Right lobe of liver (tissue), 6 donors: ENCODE measurements around the gene JUP. TPM values are rescaled to one million over a fixed set of nuclear protein-coding genes. Genes with fewer than 3 reads are reported as not detected.

Source experiments
- ATAC-seq, 4 donors: fragments of 200-7000 bp; cut with Tn5 transposase; one replicate each; pipeline ENCODE4 v1.9.1; 2020; ENCODE audit warnings: mild to moderate bottlenecking in 4 of 4, moderate library complexity in 4 of 4
- DNase-seq, 3 donors: peaks; one replicate each; pipeline ENCODE4 v3.0.0-alpha.2; 2020
- H3K27ac ChIP-seq, 3 donors: fragments of 200-600 bp; one replicate each; pipeline ENCODE4 v1.8.0; 2022
- H3K27me3 ChIP-seq, 2 donors: fragments of 200-600 bp; one replicate each; pipeline ENCODE4 v1.8.0; 2022
- H3K36me3 ChIP-seq, 4 donors: fragments of 200-600 bp; sonication (generic) in 1 of 4; one replicate each; pipeline versions ENCODE4 v1.5.1 to v1.8.0; 2017 to 2022; ENCODE audit warnings: control low read depth in 1 of 4
- H3K4me1 ChIP-seq, 4 donors: fragments of 200-600 bp; sonication (generic) in 1 of 4; one replicate each; pipeline versions ENCODE4 v1.5.1 to v1.8.0; 2017 to 2022; ENCODE audit warnings: control low read depth in 1 of 4
- H3K4me3 ChIP-seq, 3 donors: fragments of 200-600 bp; one replicate each; pipeline ENCODE4 v1.8.0; 2022
- H3K9me3 ChIP-seq, 4 donors: fragments of 200-600 bp; sonication (generic) in 1 of 4; one replicate each; pipeline versions ENCODE4 v1.5.1 to v1.8.0; 2017 to 2022; ENCODE audit warnings: control low read depth in 1 of 4
- CTCF ChIP-seq, 4 donors: fragments of 200-600 bp in 3 of 4; fragments of 450-650 bp in 1 of 4; IDR thresholded peaks; one replicate each; pipeline versions ENCODE4 v1.5.1 to v1.8.0; 2016 to 2022; ENCODE audit warnings: antibody characterized with exemption in 4 of 4, mild to moderate bottlenecking in 2 of 4
- POLR2A ChIP-seq: fragments of 450-650 bp; IDR thresholded peaks from one replicate; pipeline ENCODE4 v1.6.1; 2017; ENCODE audit warnings: antibody characterized with exemption, mild to moderate bottlenecking
- WGBS: methylation state at CpG from one replicate; pipeline ENCODE4 v1.1.6; 2018; ENCODE audit warnings: low coverage, low lambda C conversion rate; ENCODE audit not compliant: insufficient coverage; ENCODE audit errors: missing lambda C conversion rate; 5-methylcytosine and 5-hydroxymethylcytosine counted together
- intact Hi-C, 2 donors: fragments of 100-400 bp; cut with DNase I; formaldehyde crosslinking; loops; one replicate each; pipeline versions ENCODE4 v1.11.2 to v1.14.1; 2022
- total RNA-seq, 6 experiments: library from RNA; depleted of rRNA in 2 of 6; stranded (reverse); fragments of >200 nt in 2 of 6; fragmentation: NEBNext Ultra II Directional in 3 of 6; extraction: Animal tissue kit (Norgen Biotek cat#: 25700) in 3 of 6; gene quantifications; one replicate each; pipeline versions ENCODE4 v1.1.0 to v1.2.4, GENCODE V29; 2016 to 2023
- donor health status: DM: no; HTN: yes; CAD: no.
- donor health status: DM: no; HTN: no; CAD: no.
- donor health status: DM: no; HTN: no; CAD: no.
- donor health status: DM: no; HTN: yes; CAD: no.
- donor health status: DM: no; HTN: yes; CAD: no.

The JUP gene
- total RNA-seq, 6 experiments from 2014 or later = 54.3 to 74.8 (median 65.7) TPM

GRCh38 chr17:41762391-41762790, 24.1 kb downstream of the JUP start:
- 75% methylated on average over 6 of the region's 6 CpGs for WGBS
- no peak for ATAC-seq
- H3K27ac ChIP-seq = no peak overlapping the region

GRCh38 chr17:41760878-41761277, 25.6 kb downstream of the JUP start:
- H3K27me3 ChIP-seq = no peaks in the 10 kb centered on the region
- H3K27ac ChIP-seq = no peak overlapping the region
- no peak for DNase-seq
- no peak overlapping the region for H3K4me3 ChIP-seq
- TF ChIP-seq POLR2A (no peak), CTCF (IDR thresholded peaks at IDR 0.05) (no peak)
- H3K9me3 ChIP-seq = no peaks in the 10 kb centered on the region
- no peaks in the 10 kb centered on the region for H3K4me1 ChIP-seq
- WGBS = 96% methylated on average over 3 of the region's 6 CpGs
- intact Hi-C loops = no loop called here
- peaks cover 0 to 96% (median 53%) of the 10 kb centered on the region in 4 donors for H3K36me3 ChIP-seq
- ATAC-seq = no peak

More at GRCh38 chr17:41762391-41762790, 24.1 kb downstream of the JUP start:
- Histone ChIP-seq H3K9me3 (no peaks in the 10 kb centered on the region), H3K27me3 (no peaks in the 10 kb centered on the region), H3K4me3 (no peak overlapping the region), H3K36me3 (peaks cover 0 to 97% (median 53%) of the 10 kb centered on the region in 4 donors), H3K4me1 (no peaks in the 10 kb centered on the region)
- intact Hi-C loops = no loop called here
- DNase-seq = no peak
- TF ChIP-seq POLR2A = no peak

- TF ChIP-seq CTCF (IDR thresholded peaks at IDR 0.05) (no peak), POLR2A (no peak)
- Histone ChIP-seq H3K27ac (no peak overlapping the region), H3K4me3 (no peak overlapping the region), H3K36me3 (peaks cover 2 to 81% (median 47%) of the 10 kb centered on the region in 4 donors), H3K4me1 (no peaks in the 10 kb centered on the region), H3K27me3 (no peaks in the 10 kb centered on the region), H3K9me3 (no peaks in the 10 kb centered on the region)
- intact Hi-C loops = no loop called here
- ATAC-seq (no peak), DNase-seq (no peak)
- 67% methylated on average over 1 of the region's 9 CpGs for WGBS
Measured at GRCh38 chr17:41758601-41759000, 27.9 kb downstream of the JUP start.

GRCh38 chr17:41754066-41754465, 32.4 kb downstream of the JUP start:
- Histone ChIP-seq H3K4me3 (no peak overlapping the region), H3K4me1 (no peaks in the 10 kb centered on the region), H3K36me3 (peaks cover 2 to 40% (median 20%) of the 10 kb centered on the region in 4 donors), H3K9me3 (no peaks in the 10 kb centered on the region), H3K27me3 (no peaks in the 10 kb centered on the region), H3K27ac (no peak overlapping the region)
- TF ChIP-seq CTCF (IDR thresholded peaks at IDR 0.05) (no peak), POLR2A (no peak)
- ATAC-seq = peak in 2 of 4 donors; percentile 7 to 13
- WGBS = 80% methylated on average over 5 of the region's 12 CpGs
- intact Hi-C loops = no loop called here
- DNase-seq = no peak

GRCh38 chr17:41751288-41751687, 35.2 kb downstream of the JUP start:
- Histone ChIP-seq H3K9me3 (no peaks in the 10 kb centered on the region), H3K27ac (no peak overlapping the region), H3K27me3 (no peaks in the 10 kb centered on the region), H3K36me3 (peaks cover 2 to 12% (median 7%) of the 10 kb centered on the region in 4 donors), H3K4me3 (no peak overlapping the region), H3K4me1 (no peaks in the 10 kb centered on the region)
- intact Hi-C loops = no loop called here
- ATAC-seq = no peak
- TF ChIP-seq CTCF (IDR thresholded peaks at IDR 0.05) = no peak
- no peak for TF ChIP-seq POLR2A
- 58% methylated on average over 3 of the region's 3 CpGs for WGBS
- no peak for DNase-seq
